NCI-H1092 (cell line): ENCODE data around the gene MLC1.

Experiments used
- DNase-seq: peaks from one replicate; lab custom pipeline; 2025; lab: John Stamatoyannopoulos, UW

Gene MLC1

GRCh38 chr22:50035976-50036724 is 49.1 kb downstream of the MLC1 start:
- no peak for DNase-seq

- DNase-seq: no peak
These were observed 49.9 kb downstream of the MLC1 start for GRCh38 chr22:50035131-50035881.

DNA sequence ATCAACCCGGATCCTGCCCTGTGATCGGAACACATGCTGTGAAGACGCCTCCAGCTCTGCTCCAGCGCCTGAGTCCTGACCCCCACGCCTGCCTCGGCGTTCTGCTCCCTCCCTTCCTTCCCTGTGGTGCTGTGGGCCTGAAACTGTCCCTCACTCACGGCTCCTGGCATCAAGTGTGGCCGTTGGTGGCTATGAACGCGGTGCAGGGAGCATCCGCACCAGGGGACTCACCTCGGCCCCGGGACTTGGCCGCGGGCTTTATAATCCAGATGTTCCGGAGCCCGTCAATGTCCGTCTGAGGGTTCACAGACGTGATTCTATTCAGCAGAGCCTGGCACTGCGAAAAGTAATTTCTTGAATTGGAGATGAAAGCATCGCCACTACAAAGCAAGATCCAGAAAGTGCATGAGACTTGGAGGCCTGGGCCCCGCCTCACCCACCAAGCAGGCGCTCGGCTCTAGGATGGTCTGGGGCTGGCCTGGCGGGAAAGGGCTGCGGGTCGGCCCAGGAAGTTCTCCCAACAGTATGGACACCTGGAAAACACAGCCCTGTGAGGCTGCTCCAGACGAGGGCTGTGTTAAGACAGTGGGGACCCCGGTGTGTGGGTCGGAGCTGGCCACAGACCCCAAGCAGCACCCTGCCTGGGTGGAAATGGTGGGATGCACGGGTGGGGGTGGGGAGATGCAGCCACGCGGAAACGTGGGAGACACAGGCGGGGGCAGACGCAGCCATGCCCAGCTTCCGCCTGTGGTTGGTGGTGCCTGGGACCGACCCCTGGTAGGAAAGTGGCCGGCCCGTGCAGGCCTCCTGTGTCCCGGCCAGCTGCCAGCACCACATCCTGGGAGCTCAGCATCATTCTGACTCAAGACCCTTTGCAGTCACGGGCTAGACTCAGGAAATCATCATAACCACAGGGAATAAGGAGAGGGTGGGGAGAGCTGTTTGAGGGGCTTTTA is 50.8 kb downstream of the MLC1 start:
- no peak for DNase-seq

- no peak for DNase-seq
These were observed 52.2 kb downstream of the MLC1 start for GRCh38 chr22:50032941-50033601.

GRCh38 chr22:50032109-50032871 is 52.9 kb downstream of the MLC1 start:
- no peak for DNase-seq

DNA sequence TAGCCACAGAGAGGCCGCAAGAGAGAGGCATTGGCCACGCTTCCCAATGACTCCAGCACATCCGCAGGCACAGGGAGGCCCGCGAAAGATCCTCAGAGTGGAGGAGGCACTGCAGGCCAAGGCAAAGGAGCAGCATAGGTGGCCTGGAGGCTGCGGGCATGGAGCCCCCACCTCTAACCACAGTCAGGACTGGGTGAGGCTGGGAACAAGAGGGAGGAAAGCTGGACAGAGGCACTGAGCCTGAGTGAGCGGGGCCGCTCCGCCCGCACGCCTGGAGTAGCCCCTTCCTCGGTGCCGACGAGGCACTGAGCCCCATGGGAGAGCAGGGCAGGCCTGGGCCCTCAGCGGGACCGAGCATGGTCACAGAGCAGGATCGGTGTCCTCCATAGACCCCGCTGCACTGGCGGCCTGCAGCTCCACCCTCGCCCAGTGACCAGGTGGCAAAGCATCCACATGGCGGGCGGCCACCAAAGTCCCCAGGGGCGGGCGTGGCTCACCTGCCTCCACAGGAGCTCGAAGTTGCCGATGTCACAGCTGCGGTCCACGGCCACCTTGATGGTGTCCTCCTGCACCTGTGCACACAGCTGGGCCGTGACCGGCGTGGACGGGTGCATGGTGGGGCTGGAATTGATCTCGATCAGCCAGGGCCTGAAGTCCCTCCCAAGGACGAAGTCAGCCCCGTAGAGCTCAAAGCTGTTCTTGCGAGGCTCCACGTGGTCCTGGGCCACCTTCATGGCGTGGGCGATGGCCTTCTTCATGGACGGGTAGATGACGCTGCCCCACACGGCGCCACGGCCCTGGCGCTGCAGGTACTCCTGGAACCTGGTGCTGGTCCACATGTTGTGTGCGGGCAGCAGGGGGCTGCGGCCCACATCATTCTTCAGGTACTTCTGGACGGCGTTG is 53.8 kb downstream of the MLC1 start:
- no peak for DNase-seq

GRCh38 chr22:50030297-50031188 is 54.7 kb downstream of the MLC1 start:
- peak; percentile 7 for DNase-seq

- peak; percentile 3 for DNase-seq
These were observed 57.3 kb downstream of the MLC1 start for GRCh38 chr22:50027639-50028537.

DNA sequence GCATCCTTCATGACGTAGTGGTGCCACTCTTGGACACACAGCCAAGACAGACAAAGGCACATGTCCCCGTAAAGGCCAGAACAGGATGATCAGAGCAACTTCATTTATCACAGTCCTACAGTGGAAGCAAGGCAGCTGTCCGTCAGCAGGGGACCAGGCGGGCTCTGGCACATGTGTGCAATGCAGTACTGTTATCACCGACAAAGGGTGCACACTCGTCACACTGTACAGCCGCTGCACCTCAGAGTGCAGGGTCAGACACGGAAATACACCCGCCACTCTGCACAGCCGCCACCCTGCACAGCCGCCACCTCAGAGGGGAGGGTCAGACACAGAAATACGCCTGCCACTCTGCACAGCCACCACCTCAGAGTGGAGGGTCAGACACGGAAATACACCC is 59.2 kb downstream of the MLC1 start:
- no peak for DNase-seq

DNA sequence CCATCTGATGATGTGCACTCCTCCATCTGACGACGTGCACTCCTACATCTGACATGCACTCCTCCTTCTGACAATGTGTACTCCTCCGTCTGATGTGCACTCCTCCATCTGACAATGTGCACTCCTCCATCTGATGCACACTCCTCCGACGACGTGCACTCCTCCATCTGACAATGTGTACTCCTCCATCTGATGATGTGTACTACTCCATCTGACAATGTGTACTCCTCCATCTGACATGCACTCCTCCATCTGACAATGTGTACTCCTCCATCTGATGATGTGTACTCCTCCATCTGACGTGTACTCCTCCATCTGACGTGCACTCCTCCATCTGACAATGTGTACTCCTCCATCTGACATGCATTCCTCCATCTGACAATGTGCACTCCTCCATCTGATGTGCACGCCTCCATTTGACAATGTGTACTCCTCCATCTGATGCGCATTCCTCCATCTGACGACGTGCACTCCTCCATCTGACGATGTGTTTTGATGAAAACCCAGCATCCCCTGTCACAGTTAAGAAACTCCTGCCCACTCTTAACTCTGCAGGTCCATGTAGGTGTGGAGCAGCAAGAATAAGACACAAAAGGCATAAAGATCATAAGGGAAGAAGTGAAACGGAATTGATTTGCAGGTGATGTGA is 62.9 kb downstream of the MLC1 start:
- no peak for DNase-seq

DNA sequence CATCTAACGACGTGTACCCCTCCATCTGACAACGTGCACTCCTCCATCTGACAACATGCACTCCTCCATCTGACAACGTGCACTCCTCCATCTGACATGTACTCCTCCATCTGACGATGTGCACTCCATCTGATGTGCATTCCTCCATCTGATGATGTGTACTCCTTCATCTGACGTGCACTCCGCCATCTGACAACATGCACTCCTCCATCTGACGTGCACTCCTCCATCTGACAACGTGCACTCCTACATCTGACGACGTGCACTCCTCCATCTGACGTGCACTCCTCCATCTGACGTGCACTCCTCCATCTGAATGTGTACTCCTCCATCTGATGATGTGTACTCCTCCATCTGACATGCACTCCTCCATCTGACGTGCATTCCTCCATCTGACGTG is 64.6 kb downstream of the MLC1 start:
- no peak for DNase-seq

DNA sequence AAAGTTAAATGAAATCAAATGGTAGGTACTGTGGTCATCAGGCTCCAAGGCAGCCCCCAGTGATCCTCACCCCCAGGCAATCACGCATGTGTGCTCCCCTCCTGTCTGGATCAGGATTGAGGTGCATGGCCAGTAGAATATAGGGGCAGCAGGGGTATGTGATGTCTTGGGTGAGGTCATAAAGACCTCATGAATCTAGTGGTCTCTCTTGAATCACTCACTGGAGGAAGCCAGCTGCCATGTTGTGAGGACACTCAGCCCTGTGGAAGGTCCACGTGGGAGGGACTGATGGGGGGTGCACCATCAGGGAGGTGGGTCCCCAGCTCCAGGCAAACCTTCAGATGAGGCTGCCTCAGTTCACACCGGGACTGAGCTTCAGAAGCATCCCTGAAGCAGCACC is 65.9 kb downstream of the MLC1 start:
- no peak for DNase-seq

DNA sequence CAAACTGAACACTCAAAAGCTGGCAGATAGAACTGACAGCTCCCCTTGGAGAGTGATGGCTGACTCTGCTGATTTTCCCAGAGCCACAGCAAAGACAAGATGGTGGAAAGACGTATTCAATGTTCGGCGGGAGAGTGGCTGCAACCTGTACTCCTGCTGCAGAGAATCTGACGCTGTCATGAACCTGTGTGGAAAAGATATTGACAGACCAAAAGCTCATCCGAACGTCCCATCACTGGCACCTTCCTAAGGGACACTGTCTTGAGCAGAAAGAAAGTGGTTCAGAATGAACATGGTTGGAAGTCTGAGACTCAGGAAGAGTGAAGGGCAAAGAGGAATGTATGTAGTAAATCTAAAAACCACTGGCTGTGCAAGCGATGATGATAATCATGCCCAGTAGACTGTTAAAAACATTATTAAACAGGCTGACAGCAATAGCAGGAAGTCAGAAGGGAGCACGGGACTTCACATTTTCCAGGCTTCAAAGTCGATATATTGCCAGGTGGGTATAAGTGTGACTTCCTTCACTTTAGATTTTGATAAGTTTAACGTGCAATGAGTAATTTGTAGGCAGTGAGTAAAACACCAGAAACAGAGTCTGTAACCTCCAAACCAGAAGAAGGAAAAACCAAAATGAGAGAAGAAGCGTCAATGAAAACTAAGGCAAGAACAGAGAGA is 66.5 kb downstream of the MLC1 start:
- DNase-seq: no peak

DNA sequence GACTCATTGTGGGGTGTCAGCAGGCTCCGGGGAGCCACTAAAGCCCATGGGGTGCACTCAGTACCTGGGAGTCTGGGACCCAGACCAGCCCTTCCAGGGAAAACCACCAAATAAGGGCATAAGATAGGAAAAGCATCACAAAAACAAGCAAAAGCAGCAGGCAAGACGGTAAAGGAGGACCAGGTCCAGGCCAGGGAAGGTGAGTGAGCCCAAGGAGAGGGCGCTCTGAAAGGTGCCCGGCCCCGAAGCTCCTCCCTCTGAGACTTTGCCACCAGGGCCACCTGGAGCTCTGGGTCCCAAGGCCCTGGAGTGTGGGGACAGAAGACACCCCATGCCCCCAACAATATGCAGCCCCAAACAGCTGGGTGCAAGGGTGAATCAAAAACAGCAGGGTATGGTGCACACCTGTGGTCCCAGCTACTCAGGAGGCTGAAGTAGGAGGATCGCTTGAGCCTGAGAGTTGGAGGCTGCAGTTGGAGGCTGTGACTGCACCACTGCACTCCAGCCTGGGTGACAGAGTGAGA is 67.5 kb downstream of the MLC1 start:
- DNase-seq: no peak

- no peak for DNase-seq
These were observed 68.1 kb downstream of the MLC1 start for GRCh38 chr22:50016988-50017700.
